ENCODE measurements around the gene FAM24B.
"Not testable (repeated sequence)": the region's sequence is repeated elsewhere in the genome, so short reads cannot be mapped to it uniquely, and the experiment has no call there.

FAM24B gene

GRCh38 chr10:122879339-122880273 lies at the start of gene FAM24B:
FAM24B (minus strand) TSS chr10:122879581; CDS start chr10:122850515, 29,066 bp downstream.
- no peak for TF ChIP-seq CTCF (IDR thresholded peaks at IDR 0.05; ENCODE audit: control extremely low read depth, extremely low read depth, low read depth, missing control alignments)
- ChIA-PET CTCF (interaction anchor here (1.7 kb wide), 1 partner anchor 12 kb away, joined by 5 read pairs; no protein-coding TSS in a partner anchor), POLR2A (no interaction called here)
- peak; percentile 96 for DNase-seq (ENCODE audit: extremely low spot score)

GRCh38 chr10:122915700-122916099 lies 36.3 kb upstream of the FAM24B start:
- ChIA-PET POLR2A (no interaction called here), CTCF (no interaction called here)
- TF ChIP-seq CTCF (IDR thresholded peaks at IDR 0.05; ENCODE audit: control extremely low read depth, extremely low read depth, low read depth, missing control alignments): no peak
- no peak for DNase-seq (ENCODE audit: extremely low spot score)

GRCh38 chr10:122911889-122912484 lies 32.6 kb upstream of the FAM24B start:
- TF ChIP-seq CTCF (IDR thresholded peaks at IDR 0.05; ENCODE audit: control extremely low read depth, extremely low read depth, low read depth, missing control alignments): no peak
- DNase-seq (ENCODE audit: extremely low spot score): peak; percentile 58
- POLR2A ChIA-PET: no interaction called here
- CTCF ChIA-PET: interaction anchor here (1.3 kb wide), 1 partner anchor 35 kb away, joined by 3 read pairs; no protein-coding TSS in a partner anchor

- no peak for TF ChIP-seq CTCF (IDR thresholded peaks at IDR 0.05; ENCODE audit: control extremely low read depth, extremely low read depth, low read depth, missing control alignments)
- DNase-seq (ENCODE audit: extremely low spot score): no peak
- POLR2A ChIA-PET: no interaction called here
- CTCF ChIA-PET: no interaction called here
Observed at GRCh38 chr10:122910310-122910709, 30.9 kb upstream of the FAM24B start, which contains the start of gene FAM24A. FAM24A (plus strand) TSS chr10:122910610; CDS start chr10:122911635, 1,025 bp downstream.

- POLR2A ChIA-PET; CTCF ChIA-PET; DNase-seq (ENCODE audit: extremely low spot score): not testable (repeated sequence)
Observed at GRCh38 chr10:122903861-122904260, 24.5 kb upstream of the FAM24B start.

- ChIA-PET POLR2A (no interaction called here), CTCF (interaction anchor here (1.8 kb wide), 1 partner anchor 86 kb away, joined by 5 read pairs; the partner anchor contains the start of gene PSTK)
- TF ChIP-seq CTCF (IDR thresholded peaks at IDR 0.05; ENCODE audit: control extremely low read depth, extremely low read depth, low read depth, missing control alignments): no peak
- DNase-seq (ENCODE audit: extremely low spot score): no peak
Observed at GRCh38 chr10:122894261-122894944, 15.0 kb upstream of the FAM24B start.

Data from GM10248 (cell line).